K562 (cell line): ENCODE results near the gene SH3BGR. TPM values are rescaled to one million over a fixed set of nuclear protein-coding genes. Genes with fewer than 3 reads are reported as not detected.

Experiments
- CBFA2T2 ChIP-seq: fragments of 450-650 bp; conservative IDR thresholded peaks from 2 replicates; pipeline ENCODE4 v1.6.1; 2017; ENCODE audit warnings: mild to moderate bottlenecking
- CEBPZ ChIP-seq: fragments of 150-350 bp; IDR thresholded peaks from 2 replicates; pipeline ENCODE4 v1.6.1; 2014; ENCODE audit warnings: low read depth, mild to moderate bottlenecking, low read length, borderline replicate concordance
- CHD2 ChIP-seq: IDR thresholded peaks from 2 replicates; pipeline ENCODE4 v1.6.1; 2011; ENCODE audit warnings: low read depth, low read length
- E2F4 ChIP-seq: sonication (generic); formaldehyde crosslinking; IDR thresholded peaks from 2 replicates; pipeline ENCODE4 v1.8.0; 2022; ENCODE audit warnings: mild to moderate bottlenecking, low read depth, missing genetic modification reagents
- FOXO4 ChIP-seq: fragments of 450-650 bp; formaldehyde crosslinking; IDR thresholded peaks from 2 replicates; pipeline ENCODE4 v1.4.0; 2020; ENCODE audit warnings: mild to moderate bottlenecking, moderate library complexity
- MYBL2 ChIP-seq, 2 experiments: fragments of 450-650 bp in 1 of 2; sonication (generic) in 1 of 2; formaldehyde crosslinking in 1 of 2; IDR thresholded peaks; 2 replicates each; pipeline versions ENCODE4 v1.6.1 to v1.8.1; 2017 to 2022; ENCODE audit warnings: borderline replicate concordance in 1 of 2, inconsistent platforms in 1 of 2, low read depth in 1 of 2, mild to moderate bottlenecking in 1 of 2, missing genetic modification reagents in 1 of 2, moderate library complexity in 1 of 2
- POLR2B ChIP-seq: fragments of 450-650 bp; IDR thresholded peaks from 2 replicates; pipeline ENCODE4 v1.6.1; 2018; ENCODE audit warnings: low read depth; ENCODE audit not compliant: partially characterized antibody
- SMAD1 ChIP-seq: fragments of 150-350 bp; IDR thresholded peaks from 2 replicates; pipeline ENCODE4 v1.6.1; 2014; ENCODE audit warnings: low read length, low read depth; ENCODE audit not compliant: partially characterized antibody
- SP1 ChIP-seq: sonication (generic); formaldehyde crosslinking; IDR thresholded peaks from 2 replicates; pipeline ENCODE4 v1.8.1; 2022; ENCODE audit warnings: mild to moderate bottlenecking, missing genetic modification reagents
- ZMIZ1 ChIP-seq, 2 experiments: fragments of 150-350 bp in 1 of 2; IDR thresholded peaks; 2 replicates each; pipeline ENCODE4 v1.6.1; 2012 to 2016; ENCODE audit warnings: low read depth in 2 of 2, low read length in 2 of 2, mild to moderate bottlenecking in 1 of 2, moderate library complexity in 1 of 2
- ZNF224 ChIP-seq: sonication (generic); formaldehyde crosslinking; IDR thresholded peaks from 2 replicates; pipeline ENCODE4 v1.8.0; 2022; ENCODE audit warnings: mild to moderate bottlenecking, missing genetic modification reagents
- polyA plus RNA-seq, 8 experiments: library from polyadenylated mRNA; depleted of rRNA in 4 of 8; stranded (reverse) in 5 of 8; unstranded in 3 of 8; fragments of >200 nt; fragmentation: Nextera tagmentation in 2 of 8; fragmentation: Illumina TruSeq in 1 of 8; extraction: Ambion mirVana in 2 of 8; extraction: Trizol in 1 of 8; gene quantifications; 2 replicates each; pipeline versions ENCODE4 v1.2.1 to v1.2.3, GENCODE V29; 2011 to 2014; ENCODE audit warnings: inconsistent platforms in 1 of 8, missing spikeins in 1 of 8
- total RNA-seq, 7 experiments: library from RNA; depleted of rRNA in 6 of 7; stranded (reverse); fragments of >200 nt in 6 of 7; fragmentation: Illumina TruSeq in 2 of 7; extraction: Trizol in 2 of 7; gene quantifications; 2 replicates each; pipeline versions ENCODE4 v1.2.1 to v1.2.3, GENCODE V29; 2011 to 2021; ENCODE audit warnings: low replicate concordance in 1 of 7

SH3BGR gene
- total and polyA plus RNA-seq, 9 of the 15 experiments (the other 6 are each of a cell fraction or from before 2014, with no cell fraction given), result 6.6 to 42.9 (median 25.6) TPM

GRCh38 chr21:39451332-39452206, at the start of gene SH3BGR (continued):
- TF ChIP-seq MYBL2 (IDR thresholded peaks at IDR 0.05; ENCODE audit: low read depth) (no peak; the same call in 1 of the 2 replicates), MYBL2 (CRISPR knock-in tag; IDR thresholded peaks at IDR 0.05; ENCODE audit: borderline replicate concordance) (no peak), CHD2 (no peak), FOXO4 (no peak), E2F4 (CRISPR knock-in tag) (no peak), ZNF224 (CRISPR knock-in tag) (no peak), CEBPZ (no peak), ZMIZ1 (IDR thresholded peaks at IDR 0.05; ENCODE audit: low read depth in 2 of 2, low read length in 2 of 2) (peak in 1 of 2 experiments; percentile 31; a peak in 1 of 4 replicates), SMAD1 (peak; percentile 52), CBFA2T2 (no peak), POLR2B (peak; percentile 65), SP1 (CRISPR knock-in tag) (no peak)
